Measurements from ENCODE around the gene SYNPR. TPM values are rescaled to one million over a fixed set of nuclear protein-coding genes. Genes with fewer than 3 reads are reported as not detected.

The SYNPR gene
- total RNA-seq, 2 experiments from 2014 or later: not detected

DNA sequence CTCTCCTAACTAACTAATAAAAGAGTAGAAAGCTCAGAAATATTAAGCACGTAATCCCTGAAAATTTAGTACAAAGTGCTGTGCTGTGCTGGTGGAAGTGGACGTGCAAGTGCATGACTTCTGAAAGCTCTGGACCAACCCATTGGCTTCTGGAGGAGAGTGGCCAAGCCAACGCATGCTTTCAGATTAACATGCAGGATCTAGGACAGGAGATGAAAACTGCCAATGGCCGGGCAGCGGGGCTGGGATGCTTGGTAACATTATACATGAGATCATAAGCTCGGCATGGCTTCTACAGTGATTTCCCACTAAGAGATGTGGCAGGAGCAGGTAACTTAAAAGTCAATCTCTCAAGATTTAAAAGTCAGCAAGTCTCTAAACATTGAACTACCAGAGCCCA, 203.5 kb downstream of the SYNPR start:
- BruUV-seq (replicated peaks): no TSS peak
- Histone ChIP-seq H3K79me2 (ENCODE audit: insufficient read depth, low read depth, low read length) (no peaks in the 10 kb centered on the region), H3K4me1 (ENCODE audit: insufficient read depth, low read length, poor library complexity, severe bottlenecking) (no peaks in the 10 kb centered on the region), H2AFZ (ENCODE audit: low read length) (no peak overlapping the region), H3K4me2 (ENCODE audit: low read length) (no peak overlapping the region), H3K27ac (ENCODE audit: low read depth, low read length, poor library complexity, severe bottlenecking) (no peak overlapping the region), H3K9me3 (ENCODE audit: low read length) (no peaks in the 10 kb centered on the region), H3K36me3 (ENCODE audit: insufficient read depth, low read length) (no peaks in the 10 kb centered on the region), H3K4me3 (ENCODE audit: low read depth, low read length, poor library complexity, severe bottlenecking) (no peak overlapping the region), H4K20me1 (ENCODE audit: insufficient read depth, low read length) (no peaks in the 10 kb centered on the region), H3K9me2 (ENCODE audit: insufficient read depth, low read length) (no peaks in the 10 kb centered on the region)
- ChIA-PET POLR2A (no interaction called here), CTCF (ENCODE audit: unreplicated experiment) (no interaction called here)
- TF ChIP-seq EZH2phosphoT487 (IDR thresholded peaks at IDR 0.05; ENCODE audit: borderline replicate concordance, low read depth, low read length): no peak
- TF ChIP-seq, protein P1, sequence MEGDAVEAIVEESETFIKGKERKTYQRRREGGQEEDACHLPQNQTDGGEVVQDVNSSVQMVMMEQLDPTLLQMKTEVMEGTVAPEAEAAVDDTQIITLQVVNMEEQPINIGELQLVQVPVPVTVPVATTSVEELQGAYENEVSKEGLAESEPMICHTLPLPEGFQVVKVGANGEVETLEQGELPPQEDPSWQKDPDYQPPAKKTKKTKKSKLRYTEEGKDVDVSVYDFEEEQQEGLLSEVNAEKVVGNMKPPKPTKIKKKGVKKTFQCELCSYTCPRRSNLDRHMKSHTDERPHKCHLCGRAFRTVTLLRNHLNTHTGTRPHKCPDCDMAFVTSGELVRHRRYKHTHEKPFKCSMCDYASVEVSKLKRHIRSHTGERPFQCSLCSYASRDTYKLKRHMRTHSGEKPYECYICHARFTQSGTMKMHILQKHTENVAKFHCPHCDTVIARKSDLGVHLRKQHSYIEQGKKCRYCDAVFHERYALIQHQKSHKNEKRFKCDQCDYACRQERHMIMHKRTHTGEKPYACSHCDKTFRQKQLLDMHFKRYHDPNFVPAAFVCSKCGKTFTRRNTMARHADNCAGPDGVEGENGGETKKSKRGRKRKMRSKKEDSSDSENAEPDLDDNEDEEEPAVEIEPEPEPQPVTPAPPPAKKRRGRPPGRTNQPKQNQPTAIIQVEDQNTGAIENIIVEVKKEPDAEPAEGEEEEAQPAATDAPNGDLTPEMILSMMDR (conservative IDR thresholded peaks at IDR 0.05; ENCODE audit: low read length): no peak
- intact Hi-C loops (cut with micrococcal nuclease; ENCODE audit: unreplicated experiment): no loop called here
- DNase-seq (ENCODE audit: low spot score): no peak

DNA sequence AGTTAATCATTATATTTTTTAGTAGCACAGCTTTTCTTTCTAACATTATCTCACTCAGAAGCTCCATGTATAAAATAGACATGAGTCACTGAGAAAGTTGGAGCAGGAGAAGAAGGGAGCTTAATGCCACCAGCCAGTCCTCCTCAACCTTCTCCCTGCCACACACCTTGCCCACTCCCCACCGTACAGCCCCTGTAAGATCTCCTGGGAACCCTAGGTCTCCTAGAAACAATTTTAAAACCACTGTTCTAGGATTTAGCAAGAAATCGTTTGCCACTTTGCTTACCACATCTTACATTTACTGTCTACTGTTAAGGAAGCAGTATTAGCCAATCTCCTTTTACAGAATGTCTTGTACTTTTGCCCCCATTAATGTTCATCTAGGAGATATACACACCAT, 204.2 kb downstream of the SYNPR start:
- Histone ChIP-seq H4K20me1 (ENCODE audit: insufficient read depth, low read length) (no peaks in the 10 kb centered on the region), H3K36me3 (ENCODE audit: insufficient read depth, low read length) (no peaks in the 10 kb centered on the region), H3K4me3 (ENCODE audit: low read depth, low read length, poor library complexity, severe bottlenecking) (no peak overlapping the region), H3K9me3 (ENCODE audit: low read length) (no peaks in the 10 kb centered on the region), H2AFZ (ENCODE audit: low read length) (no peak overlapping the region), H3K9me2 (ENCODE audit: insufficient read depth, low read length) (no peaks in the 10 kb centered on the region), H3K27ac (ENCODE audit: low read depth, low read length, poor library complexity, severe bottlenecking) (no peak overlapping the region), H3K4me1 (ENCODE audit: insufficient read depth, low read length, poor library complexity, severe bottlenecking) (no peaks in the 10 kb centered on the region), H3K4me2 (ENCODE audit: low read length) (no peak overlapping the region), H3K79me2 (ENCODE audit: insufficient read depth, low read depth, low read length) (no peaks in the 10 kb centered on the region)
- intact Hi-C loops (cut with micrococcal nuclease; ENCODE audit: unreplicated experiment): no loop called here
- TF ChIP-seq, protein P1 (conservative IDR thresholded peaks at IDR 0.05; ENCODE audit: low read length): no peak
- TF ChIP-seq EZH2phosphoT487 (IDR thresholded peaks at IDR 0.05; ENCODE audit: borderline replicate concordance, low read depth, low read length): no peak
- CTCF ChIA-PET (ENCODE audit: unreplicated experiment): no interaction called here
- POLR2A ChIA-PET: no interaction called here
- DNase-seq (ENCODE audit: low spot score): no peak
- BruUV-seq (replicated peaks): no TSS peak

DNA sequence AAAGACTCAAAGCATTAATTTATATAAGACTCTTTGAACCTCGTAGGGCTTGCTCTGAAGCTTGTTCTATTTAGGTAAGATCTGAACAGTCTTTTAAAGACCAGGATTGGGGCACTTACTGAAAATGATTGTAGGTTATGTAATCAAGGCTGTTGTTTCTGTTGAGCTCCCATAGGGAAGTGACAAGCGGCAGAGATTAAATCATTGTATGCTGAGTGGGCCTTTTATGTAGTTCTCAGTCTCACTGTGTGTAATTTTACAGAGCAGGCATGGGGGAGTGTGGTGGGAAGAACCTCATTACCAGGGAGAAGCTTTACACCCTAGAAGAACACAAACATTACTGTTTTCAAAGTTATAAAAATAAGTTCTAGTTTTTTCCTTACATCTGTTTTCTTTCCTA, 214.4 kb downstream of the SYNPR start:
- no peak overlapping the region for H3K4me3 ChIP-seq (ENCODE audit: low read depth, low read length, poor library complexity, severe bottlenecking)
- H3K79me2 ChIP-seq (ENCODE audit: insufficient read depth, low read depth, low read length): no peaks in the 10 kb centered on the region
- no peak overlapping the region for H3K27ac ChIP-seq (ENCODE audit: low read depth, low read length, poor library complexity, severe bottlenecking)
- H3K36me3 ChIP-seq (ENCODE audit: insufficient read depth, low read length): no peaks in the 10 kb centered on the region
- no peaks in the 10 kb centered on the region for H3K9me2 ChIP-seq (ENCODE audit: insufficient read depth, low read length)
- H3K4me1 ChIP-seq (ENCODE audit: insufficient read depth, low read length, poor library complexity, severe bottlenecking): no peaks in the 10 kb centered on the region
- no peak overlapping the region for H3K4me2 ChIP-seq (ENCODE audit: low read length)
- TF ChIP-seq EZH2phosphoT487 (IDR thresholded peaks at IDR 0.05; ENCODE audit: borderline replicate concordance, low read depth, low read length): no peak
- TF ChIP-seq, protein P1 (conservative IDR thresholded peaks at IDR 0.05; ENCODE audit: low read length): no peak
- ChIA-PET CTCF (ENCODE audit: unreplicated experiment) (no interaction called here), POLR2A (interaction anchor here (0.5 to 1.4 kb wide), 2 partner anchors 10 to 66 kb away, joined by 3 to 5 read pairs; no protein-coding TSS in a partner anchor)
- H2AFZ ChIP-seq (ENCODE audit: low read length): no peak overlapping the region
- intact Hi-C loops (cut with micrococcal nuclease; ENCODE audit: unreplicated experiment): no loop called here
- no peak for DNase-seq (ENCODE audit: low spot score)
- H3K9me3 ChIP-seq (ENCODE audit: low read length): no peaks in the 10 kb centered on the region
- no TSS peak for BruUV-seq (replicated peaks)
- H4K20me1 ChIP-seq (ENCODE audit: insufficient read depth, low read length): no peaks in the 10 kb centered on the region

Data from OCI-LY7 (cell line).